Measurements from ENCODE around the gene ELK3.
A peak's percentile ranks its signal among the peaks of the same experiment; 100 is the strongest.
"Not testable (repeated sequence)": the region's sequence is repeated elsewhere in the genome, so short reads cannot be mapped to it uniquely, and the experiment has no call there.

The ELK3 gene

DNA sequence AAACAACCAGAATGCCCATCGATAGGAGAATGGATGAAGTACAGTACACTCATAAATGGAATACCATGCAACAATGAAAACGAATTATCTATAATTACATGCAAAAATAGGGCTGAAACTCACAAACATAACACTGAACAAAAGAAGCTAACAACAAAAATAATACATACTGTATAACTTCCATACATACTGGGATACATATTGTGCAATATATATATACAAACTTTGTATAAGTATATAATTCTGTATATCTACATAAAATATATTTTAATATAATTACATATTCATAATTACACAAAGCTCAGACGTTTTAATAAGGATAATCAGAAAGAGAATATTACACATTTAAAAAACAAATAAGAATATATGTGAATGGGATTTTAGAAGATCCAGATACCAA lies 115.9 kb downstream of the ELK3 start:
- DNase-seq (ENCODE audit: low spot score): no peak

GRCh38 chr12:96311191-96311590 lies 117.0 kb downstream of the ELK3 start:
- DNase-seq (ENCODE audit: low spot score): no peak

- no peak for DNase-seq (ENCODE audit: low spot score)
Measured at GRCh38 chr12:96313606-96314005, 119.4 kb downstream of the ELK3 start.

DNA sequence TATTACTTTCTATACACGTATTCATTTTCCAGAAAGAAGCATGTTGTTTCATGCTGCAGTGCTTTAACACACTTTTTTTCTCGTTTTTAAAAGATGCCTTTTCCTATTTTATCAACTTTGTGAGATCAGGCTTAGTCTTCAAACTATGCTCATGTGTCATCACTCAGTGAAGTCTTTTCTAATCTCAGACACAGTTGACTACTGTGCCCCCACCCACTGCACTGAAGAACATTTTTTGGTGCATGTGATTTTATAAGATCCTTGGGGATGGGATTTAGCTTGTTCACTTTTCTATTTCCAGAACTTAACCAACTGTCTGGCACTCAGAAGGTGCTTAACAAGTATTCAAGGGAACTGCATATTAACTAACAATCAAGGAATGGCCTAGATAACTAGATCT lies 120.5 kb downstream of the ELK3 start:
- DNase-seq (ENCODE audit: low spot score): peak; percentile 8

DNA sequence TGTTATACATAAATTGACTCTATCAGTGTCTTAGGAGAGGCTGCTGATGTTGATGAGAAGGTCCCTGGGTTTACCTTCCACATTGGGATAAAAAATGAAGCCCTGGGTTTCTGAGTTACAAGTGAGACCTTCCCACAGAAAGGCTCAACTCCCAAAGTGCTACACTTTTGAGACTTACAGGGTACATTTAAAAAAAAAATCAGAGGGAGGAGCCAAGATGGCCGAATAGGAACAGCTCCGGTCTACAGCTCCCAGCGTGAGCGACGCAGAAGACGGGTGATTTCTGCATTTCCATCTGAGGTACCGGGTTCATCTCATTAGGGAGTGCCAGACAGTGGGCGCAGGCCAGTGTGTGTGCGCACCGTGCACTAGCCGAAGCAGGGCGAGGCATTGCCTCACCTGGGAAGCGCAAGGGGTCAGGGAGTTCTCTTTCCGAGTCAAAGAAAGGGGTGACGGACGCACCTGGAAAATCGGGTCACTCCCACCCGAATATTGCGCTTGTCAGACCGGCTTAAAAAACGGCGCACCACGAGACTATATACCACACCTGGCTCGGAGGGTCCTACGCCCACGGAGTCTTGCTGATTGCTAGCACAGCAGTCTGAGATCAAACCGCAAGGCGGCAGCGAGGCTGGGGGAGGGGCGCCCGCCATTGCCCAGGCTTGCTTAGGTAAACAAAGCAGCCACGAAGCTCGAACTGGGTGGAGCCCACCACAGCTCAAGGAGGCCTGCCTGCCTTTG lies 121.7 kb downstream of the ELK3 start:
- DNase-seq (ENCODE audit: low spot score): not testable (repeated sequence)

GRCh38 chr12:96317801-96318200 lies 123.6 kb downstream of the ELK3 start:
- not testable (repeated sequence) for DNase-seq (ENCODE audit: low spot score)

All from hepatic stellate cell (primary cell).